Fibroblast of lung (primary cell): ENCODE results near the gene ASNSD1. TPM values are rescaled to one million over a fixed set of nuclear protein-coding genes. Genes with fewer than 3 reads are reported as not detected.

Source experiments
- DNase-seq, 2 donors: peaks; one replicate each; pipeline versions ENCODE4 v3.0.0 to v3.0.0-alpha.2; 2010; ENCODE audit warnings: low read depth in 2 of 2
- H2AFZ ChIP-seq: 2 replicates; pipeline ENCODE4 v1.5.1; 2012; ENCODE audit warnings: low read length, control low read depth, inconsistent platforms
- H3K27ac ChIP-seq: 2 replicates; pipeline ENCODE4 v1.5.1; 2011; ENCODE audit warnings: low read length, control low read depth; ENCODE audit not compliant: insufficient read depth
- H3K27me3 ChIP-seq: 2 replicates; pipeline ENCODE4 v1.5.1; 2011; ENCODE audit warnings: mild to moderate bottlenecking, low read length; ENCODE audit not compliant: control insufficient read depth, insufficient read depth
- H3K36me3 ChIP-seq: 2 replicates; pipeline ENCODE4 v1.5.1; 2011; ENCODE audit warnings: low read length; ENCODE audit not compliant: control insufficient read depth, insufficient read depth
- H3K4me1 ChIP-seq: 2 replicates; pipeline ENCODE4 v1.5.1; 2011; ENCODE audit warnings: low read length; ENCODE audit not compliant: control insufficient read depth, insufficient read depth; ENCODE audit errors: extremely low read depth
- H3K4me2 ChIP-seq: 2 replicates; pipeline ENCODE4 v1.5.1; 2011; ENCODE audit warnings: low read length, control low read depth; ENCODE audit not compliant: insufficient read depth; ENCODE audit errors: extremely low read depth
- H3K4me3 ChIP-seq, 4 experiments: fragments of 200-600 bp in 1 of 4; sonication (generic) in 1 of 4; replicated peaks in 1 of 4; 2 replicates each; pipeline ENCODE4 v1.5.1; 2011 to 2016; ENCODE audit warnings: low read length in 4 of 4, low read depth in 3 of 4, mild to moderate bottlenecking in 3 of 4, control low read depth in 2 of 4, inconsistent platforms in 1 of 4, mixed read lengths in 1 of 4; ENCODE audit not compliant: insufficient read depth in 1 of 4; ENCODE audit errors: control extremely low read depth in 1 of 4
- H3K79me2 ChIP-seq: 2 replicates; pipeline ENCODE4 v1.5.1; 2012; ENCODE audit warnings: mild to moderate bottlenecking, low read length, inconsistent platforms; ENCODE audit not compliant: control insufficient read depth, insufficient read depth
- H3K9ac ChIP-seq: 2 replicates; pipeline ENCODE4 v1.5.1; 2011; ENCODE audit warnings: mild to moderate bottlenecking, low read length, control low read depth; ENCODE audit not compliant: insufficient read depth
- H3K9me3 ChIP-seq: 2 replicates; pipeline ENCODE4 v1.5.1; 2012; ENCODE audit warnings: low read depth, low read length; ENCODE audit not compliant: control insufficient read depth, insufficient read depth
- H4K20me1 ChIP-seq: 2 replicates; pipeline ENCODE4 v1.5.1; 2011; ENCODE audit warnings: low read length; ENCODE audit not compliant: control insufficient read depth, insufficient read depth; ENCODE audit errors: extremely low read depth
- EZH2 ChIP-seq: IDR thresholded peaks from 2 replicates; pipeline ENCODE4 v1.5.1; 2012; ENCODE audit warnings: low read length, control low read depth, mild to moderate bottlenecking; ENCODE audit errors: missing control alignments
- polyA plus RNA-seq, 2 donors: library from polyadenylated mRNA; depleted of rRNA in 1 of 2; stranded (reverse) in 1 of 2; unstranded in 1 of 2; fragments of >200 nt; gene quantifications; 2 replicates each; pipeline ENCODE4 v1.2.1, GENCODE V29; 2011 to 2012; ENCODE audit warnings: missing spikeins in 1 of 2
- total RNA-seq: library from RNA; depleted of rRNA; stranded (reverse); fragments of >200 nt; gene quantifications from 2 replicates; pipeline ENCODE4 v1.2.1, GENCODE V29; 2014
- TF ChIP-seq, protein P1 (sequence below), 2 donors: IDR thresholded peaks in 1 of 2; conservative IDR thresholded peaks in 1 of 2; 1 replicate in 1 of 2; 2 replicates in 1 of 2; pipeline ENCODE4 v1.5.1; 2011 to 2012; ENCODE audit warnings: low read length in 2 of 2, control low read depth in 1 of 2, inconsistent platforms in 1 of 2, low read depth in 1 of 2, mild to moderate bottlenecking in 1 of 2

Gene ASNSD1
- total and polyA plus RNA-seq, 2 donors (not counting 1 experiment from before 2014, with no cell fraction given) = 63.9 to 70.4 TPM

- Histone ChIP-seq H3K79me2 (no peaks in the 10 kb centered on the region), H3K27ac (no peak overlapping the region), H3K36me3 (no peaks in the 10 kb centered on the region), H3K4me1 (no peaks in the 10 kb centered on the region), H4K20me1 (no peaks in the 10 kb centered on the region), H3K27me3 (no peaks in the 10 kb centered on the region), H2AFZ (no peak overlapping the region), H3K4me3 (no peak overlapping the region), H3K4me2 (no peak overlapping the region), H3K9ac (no peak overlapping the region), H3K9me3 (no peaks in the 10 kb centered on the region)
- no peak for TF ChIP-seq EZH2
- TF ChIP-seq, protein P1, sequence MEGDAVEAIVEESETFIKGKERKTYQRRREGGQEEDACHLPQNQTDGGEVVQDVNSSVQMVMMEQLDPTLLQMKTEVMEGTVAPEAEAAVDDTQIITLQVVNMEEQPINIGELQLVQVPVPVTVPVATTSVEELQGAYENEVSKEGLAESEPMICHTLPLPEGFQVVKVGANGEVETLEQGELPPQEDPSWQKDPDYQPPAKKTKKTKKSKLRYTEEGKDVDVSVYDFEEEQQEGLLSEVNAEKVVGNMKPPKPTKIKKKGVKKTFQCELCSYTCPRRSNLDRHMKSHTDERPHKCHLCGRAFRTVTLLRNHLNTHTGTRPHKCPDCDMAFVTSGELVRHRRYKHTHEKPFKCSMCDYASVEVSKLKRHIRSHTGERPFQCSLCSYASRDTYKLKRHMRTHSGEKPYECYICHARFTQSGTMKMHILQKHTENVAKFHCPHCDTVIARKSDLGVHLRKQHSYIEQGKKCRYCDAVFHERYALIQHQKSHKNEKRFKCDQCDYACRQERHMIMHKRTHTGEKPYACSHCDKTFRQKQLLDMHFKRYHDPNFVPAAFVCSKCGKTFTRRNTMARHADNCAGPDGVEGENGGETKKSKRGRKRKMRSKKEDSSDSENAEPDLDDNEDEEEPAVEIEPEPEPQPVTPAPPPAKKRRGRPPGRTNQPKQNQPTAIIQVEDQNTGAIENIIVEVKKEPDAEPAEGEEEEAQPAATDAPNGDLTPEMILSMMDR (conservative IDR thresholded peaks at IDR 0.05 in 1 of 2, IDR thresholded peaks at IDR 0.05 in 1 of 2; ENCODE audit: low read depth in 1 of 2, low read length in 2 of 2) = peak; percentile 43 to 57
- peak in 1 of 2 donors; percentile 47 for DNase-seq
Measured at GRCh38 chr2:189633392-189633811, 27.9 kb upstream of the ASNSD1 start.

DNA sequence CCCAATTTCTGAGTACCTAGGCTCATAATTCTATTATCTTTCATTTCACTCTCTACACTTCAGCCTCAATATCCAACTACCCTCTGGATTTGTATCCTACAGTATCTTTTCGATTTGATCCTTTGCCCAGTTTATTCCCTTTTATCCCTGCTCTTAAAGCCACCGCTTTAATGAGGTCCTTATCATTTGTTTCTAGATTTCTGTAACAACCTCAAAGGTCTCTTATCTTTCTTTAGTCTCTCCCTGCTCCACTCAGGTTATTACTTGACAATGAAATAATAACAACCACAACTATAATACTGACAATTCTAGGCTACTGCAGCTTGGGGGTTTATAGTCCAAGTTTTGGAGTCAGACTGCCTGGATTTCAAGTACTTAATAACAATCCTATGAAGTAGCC is 25.9 kb upstream of the ASNSD1 start:
- Histone ChIP-seq H4K20me1 (no peaks in the 10 kb centered on the region), H3K4me3 (no peak overlapping the region), H3K27me3 (no peaks in the 10 kb centered on the region), H3K79me2 (no peaks in the 10 kb centered on the region), H3K9ac (no peak overlapping the region), H3K4me2 (no peak overlapping the region), H3K27ac (no peak overlapping the region), H3K36me3 (no peaks in the 10 kb centered on the region), H2AFZ (no peak overlapping the region), H3K4me1 (no peaks in the 10 kb centered on the region), H3K9me3 (no peaks in the 10 kb centered on the region)
- no peak for DNase-seq
- no peak for TF ChIP-seq EZH2
- TF ChIP-seq, protein P1 (conservative IDR thresholded peaks at IDR 0.05 in 1 of 2, IDR thresholded peaks at IDR 0.05 in 1 of 2; ENCODE audit: low read depth in 1 of 2, low read length in 2 of 2) = no peak

GRCh38 chr2:189638301-189639006 is 22.8 kb upstream of the ASNSD1 start:
- TF ChIP-seq, protein P1 (conservative IDR thresholded peaks at IDR 0.05 in 1 of 2, IDR thresholded peaks at IDR 0.05 in 1 of 2; ENCODE audit: low read depth in 1 of 2, low read length in 2 of 2) = no peak
- TF ChIP-seq EZH2 = no peak
- Histone ChIP-seq H3K27me3 (no peaks in the 10 kb centered on the region), H3K79me2 (no peaks in the 10 kb centered on the region), H3K4me3 (no peak overlapping the region), H3K4me2 (no peak overlapping the region), H3K36me3 (no peaks in the 10 kb centered on the region), H3K9me3 (no peaks in the 10 kb centered on the region), H3K9ac (no peak overlapping the region), H3K27ac (no peak overlapping the region), H2AFZ (no peak overlapping the region), H3K4me1 (no peaks in the 10 kb centered on the region), H4K20me1 (no peaks in the 10 kb centered on the region)
- no peak for DNase-seq
